Brain microvascular endothelial cell (primary cell): ENCODE data around the gene DAB2IP.

ENCODE experiments used
- DNase-seq: peaks from one replicate; pipeline ENCODE4 v3.0.0-alpha.2; 2020
- H3K27ac ChIP-seq: fragments of 250-450 bp; sonication (Bioruptor Pico); 2 replicates; pipeline ENCODE4 v1.5.1; 2020; ENCODE audit warnings: mild to moderate bottlenecking, moderate library complexity
- H3K27me3 ChIP-seq: fragments of 250-450 bp; sonication (Bioruptor Pico); replicated peaks from 2 replicates; pipeline ENCODE4 v1.5.1; 2020; ENCODE audit warnings: mild to moderate bottlenecking
- H3K36me3 ChIP-seq: fragments of 250-450 bp; sonication (Bioruptor Pico); replicated peaks from 2 replicates; pipeline ENCODE4 v1.5.1; 2020; ENCODE audit warnings: mild to moderate bottlenecking
- H3K4me3 ChIP-seq: 2 replicates; pipeline ENCODE4 v1.5.1; 2011; ENCODE audit warnings: low read depth, mild to moderate bottlenecking, control low read depth, low read length, moderate library complexity
- in situ Hi-C: cut with HindIII; loops from 2 replicates; pipeline ENCODE4 v1.10.0; 2017; ENCODE audit warnings: low sequenced_read_pairs, low pct_ligation_motif_present
- TF ChIP-seq, protein P1 (sequence below): IDR thresholded peaks from 2 replicates; pipeline ENCODE4 v1.5.1; 2011; ENCODE audit warnings: low read depth, mild to moderate bottlenecking, moderate library complexity, low read length, control low read depth, inconsistent platforms; ENCODE audit errors: missing control alignments

The DAB2IP gene

DNA sequence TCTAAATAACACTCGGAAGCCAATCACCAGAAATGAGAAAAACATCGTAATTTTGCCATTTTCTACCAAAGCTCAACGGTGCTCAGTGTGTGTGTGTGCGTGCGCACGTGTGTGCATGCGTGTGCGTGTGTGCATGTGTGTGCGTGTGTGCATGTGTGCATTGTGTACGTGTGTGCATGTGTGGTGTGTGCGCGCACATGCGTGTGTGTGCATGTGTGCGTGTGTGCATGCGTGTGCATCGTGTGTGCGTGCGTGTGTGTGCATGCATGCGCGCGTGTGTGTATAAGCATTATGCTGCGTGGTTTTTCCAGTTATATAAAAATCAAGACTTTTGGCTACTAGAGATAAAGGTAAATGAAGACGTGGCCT lies 165.0 kb downstream of the DAB2IP start:
- TF ChIP-seq, protein P1, sequence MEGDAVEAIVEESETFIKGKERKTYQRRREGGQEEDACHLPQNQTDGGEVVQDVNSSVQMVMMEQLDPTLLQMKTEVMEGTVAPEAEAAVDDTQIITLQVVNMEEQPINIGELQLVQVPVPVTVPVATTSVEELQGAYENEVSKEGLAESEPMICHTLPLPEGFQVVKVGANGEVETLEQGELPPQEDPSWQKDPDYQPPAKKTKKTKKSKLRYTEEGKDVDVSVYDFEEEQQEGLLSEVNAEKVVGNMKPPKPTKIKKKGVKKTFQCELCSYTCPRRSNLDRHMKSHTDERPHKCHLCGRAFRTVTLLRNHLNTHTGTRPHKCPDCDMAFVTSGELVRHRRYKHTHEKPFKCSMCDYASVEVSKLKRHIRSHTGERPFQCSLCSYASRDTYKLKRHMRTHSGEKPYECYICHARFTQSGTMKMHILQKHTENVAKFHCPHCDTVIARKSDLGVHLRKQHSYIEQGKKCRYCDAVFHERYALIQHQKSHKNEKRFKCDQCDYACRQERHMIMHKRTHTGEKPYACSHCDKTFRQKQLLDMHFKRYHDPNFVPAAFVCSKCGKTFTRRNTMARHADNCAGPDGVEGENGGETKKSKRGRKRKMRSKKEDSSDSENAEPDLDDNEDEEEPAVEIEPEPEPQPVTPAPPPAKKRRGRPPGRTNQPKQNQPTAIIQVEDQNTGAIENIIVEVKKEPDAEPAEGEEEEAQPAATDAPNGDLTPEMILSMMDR = no peak
- DNase-seq = no peak
- in situ Hi-C loops = no loop called here
- Histone ChIP-seq H3K36me3 (no peaks in the 10 kb centered on the region), H3K27me3 (no peaks in the 10 kb centered on the region), H3K27ac (no peak overlapping the region), H3K4me3 (no peak overlapping the region)

DNA sequence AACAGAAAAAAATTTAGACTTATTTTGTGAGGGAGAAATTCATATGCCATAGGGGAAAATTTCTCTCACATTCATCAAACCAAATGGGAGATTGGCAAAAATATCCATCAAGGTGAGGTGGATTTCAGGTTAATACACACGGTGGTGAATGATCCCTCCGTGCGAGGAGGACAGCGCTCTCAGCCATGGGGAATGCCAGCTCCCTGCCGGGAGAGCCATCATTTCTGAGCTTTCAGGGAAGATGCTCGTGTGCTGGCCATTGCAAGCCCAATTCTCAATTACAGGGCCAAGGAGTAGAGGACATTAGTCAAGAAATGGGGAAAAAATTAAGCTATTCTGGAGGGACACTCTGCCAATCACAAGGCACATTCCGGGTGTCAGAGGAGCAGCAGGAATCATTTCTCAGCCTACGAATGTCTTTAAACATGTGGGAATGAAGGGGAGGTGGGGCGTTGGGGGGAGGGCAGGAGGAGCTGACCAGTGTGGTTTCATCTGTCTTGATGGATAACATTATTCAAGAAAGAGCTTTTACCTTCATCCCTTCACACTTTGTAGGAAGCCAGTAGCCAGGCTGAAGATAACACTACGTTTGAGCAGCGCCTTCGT lies 165.5 kb downstream of the DAB2IP start:
- TF ChIP-seq, protein P1 = no peak
- no peaks in the 10 kb centered on the region for H3K36me3 ChIP-seq
- H3K27me3 ChIP-seq = no peaks in the 10 kb centered on the region
- no peak for DNase-seq
- in situ Hi-C loops = no loop called here
- no peak overlapping the region for H3K27ac ChIP-seq
- H3K4me3 ChIP-seq = no peak overlapping the region

DNA sequence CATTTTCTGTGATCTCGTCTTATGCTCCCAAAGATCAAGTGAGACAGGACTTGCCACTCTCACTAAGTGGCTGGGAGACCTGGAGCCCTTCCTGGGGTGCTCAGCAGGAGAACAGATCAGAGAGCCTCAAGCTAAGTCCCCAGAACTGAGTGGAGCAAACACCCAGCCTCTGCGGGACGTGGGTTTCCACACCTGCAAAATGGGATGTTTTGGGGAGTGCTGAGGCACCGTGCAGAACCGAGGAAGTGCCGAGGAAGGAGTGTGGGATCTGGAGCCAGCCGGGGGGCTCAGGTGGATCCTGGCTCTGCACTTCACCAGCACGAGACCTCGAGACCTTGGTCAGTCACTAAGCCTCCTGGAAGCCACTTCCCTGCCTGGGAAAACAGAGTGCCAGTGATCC lies 166.0 kb downstream of the DAB2IP start:
- no peak overlapping the region for H3K27ac ChIP-seq
- no peak for DNase-seq
- no peak overlapping the region for H3K4me3 ChIP-seq
- H3K27me3 ChIP-seq = no peaks in the 10 kb centered on the region
- TF ChIP-seq, protein P1 = no peak
- H3K36me3 ChIP-seq = no peaks in the 10 kb centered on the region
- in situ Hi-C loops = no loop called here

DNA sequence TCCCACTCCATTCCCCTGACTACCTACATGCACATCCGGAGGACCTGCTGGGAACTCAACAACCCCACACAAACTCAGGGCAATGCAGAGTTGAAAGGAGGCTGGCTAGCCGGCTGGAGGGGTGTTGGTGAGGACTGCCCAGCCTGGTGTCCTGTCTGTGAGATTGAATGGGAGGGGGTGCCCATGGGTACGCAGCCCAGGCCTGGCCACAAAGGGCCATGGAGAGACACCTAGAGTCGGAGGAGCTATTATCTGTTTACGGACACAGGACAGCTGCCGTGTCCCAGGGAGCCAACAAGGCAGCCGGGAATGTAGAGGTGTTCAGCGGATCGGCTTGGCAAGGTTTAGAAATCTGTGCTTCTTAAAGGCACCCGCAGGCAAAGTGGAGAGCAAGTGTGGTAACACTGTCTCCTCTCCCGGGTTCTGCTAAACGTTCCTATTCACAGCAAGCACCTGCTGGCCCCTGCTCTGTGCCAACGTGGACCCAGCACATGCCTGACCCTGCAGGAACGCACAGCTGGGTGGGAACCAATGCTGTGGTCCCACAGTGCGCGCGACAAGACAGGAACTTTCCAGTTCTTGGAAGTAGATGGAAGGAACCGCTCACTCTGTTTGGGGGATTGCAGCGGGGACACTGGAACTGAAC lies 166.7 kb downstream of the DAB2IP start:
- DNase-seq = no peak
- Histone ChIP-seq H3K4me3 (no peak overlapping the region), H3K27ac (no peak overlapping the region), H3K27me3 (no peaks in the 10 kb centered on the region), H3K36me3 (no peaks in the 10 kb centered on the region)
- in situ Hi-C loops = no loop called here
- TF ChIP-seq, protein P1 = no peak

DNA sequence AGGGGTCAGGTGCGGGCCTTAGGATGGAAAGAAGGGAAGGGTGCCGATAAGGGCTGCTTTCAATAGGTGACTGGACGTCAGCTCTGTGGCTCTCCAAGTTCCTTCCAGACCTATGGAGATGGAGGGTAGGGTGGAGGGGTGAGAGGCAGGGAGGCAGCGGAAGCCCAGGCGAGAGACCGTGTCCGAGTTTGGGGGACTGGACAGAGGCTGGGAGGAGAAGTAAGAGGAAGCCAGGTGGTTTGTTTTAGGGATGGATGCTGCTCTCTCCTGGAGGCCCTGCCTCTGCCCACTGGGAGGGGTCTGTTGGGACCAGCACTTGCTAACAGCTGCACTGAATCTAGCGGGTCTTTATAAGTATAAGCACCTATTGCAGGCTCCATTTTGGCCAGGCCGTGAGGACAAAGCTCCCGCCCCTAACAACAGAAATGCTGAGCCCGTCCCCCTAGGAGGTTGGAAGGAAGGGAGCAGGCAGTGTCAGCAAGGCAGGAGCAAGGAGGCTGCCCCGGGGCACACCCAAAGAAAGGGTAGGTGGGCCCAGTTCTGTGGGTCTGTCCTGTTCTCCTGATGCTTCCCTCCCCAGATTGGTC lies 167.5 kb downstream of the DAB2IP start:
- in situ Hi-C loops = no loop called here

More for the DNA sequence above, 167.5 kb downstream of the DAB2IP start:
- Histone ChIP-seq H3K4me3 (no peak overlapping the region), H3K27me3 (no peaks in the 10 kb centered on the region), H3K27ac (no peak overlapping the region), H3K36me3 (no peaks in the 10 kb centered on the region)
- no peak for DNase-seq
- TF ChIP-seq, protein P1 = no peak
